ENCODE results near the gene HDAC4.

HDAC4 gene

DNA sequence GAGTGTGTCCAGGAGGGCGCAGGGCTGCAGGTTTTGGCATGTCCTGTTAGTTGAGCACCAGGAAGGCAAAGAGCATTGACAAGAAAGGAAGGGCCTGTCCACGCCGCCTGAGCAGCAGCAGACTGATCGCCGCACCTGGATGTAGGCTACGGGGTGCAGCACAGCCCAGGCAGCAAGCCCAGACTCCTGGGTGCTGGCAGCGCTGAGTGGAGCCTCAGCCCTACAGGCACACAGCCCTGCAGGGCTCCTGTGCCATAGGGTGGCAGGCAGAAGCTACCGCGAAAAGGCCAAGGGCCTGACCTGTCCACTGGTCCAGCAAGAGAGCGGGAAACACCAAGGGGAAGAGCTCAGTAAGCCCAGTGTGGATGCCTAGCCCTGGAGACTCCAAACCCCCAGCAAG is 198.0 kb downstream of the HDAC4 start (continued):
- TF ChIP-seq ZNF501 (tag by site-specific recombination; IDR thresholded peaks at IDR 0.05) = no peak
- no peak for TF ChIP-seq ZNF292 (tag by site-specific recombination; IDR thresholded peaks at IDR 0.05; ENCODE audit: borderline replicate concordance, low read depth)
- TF ChIP-seq, protein P1, sequence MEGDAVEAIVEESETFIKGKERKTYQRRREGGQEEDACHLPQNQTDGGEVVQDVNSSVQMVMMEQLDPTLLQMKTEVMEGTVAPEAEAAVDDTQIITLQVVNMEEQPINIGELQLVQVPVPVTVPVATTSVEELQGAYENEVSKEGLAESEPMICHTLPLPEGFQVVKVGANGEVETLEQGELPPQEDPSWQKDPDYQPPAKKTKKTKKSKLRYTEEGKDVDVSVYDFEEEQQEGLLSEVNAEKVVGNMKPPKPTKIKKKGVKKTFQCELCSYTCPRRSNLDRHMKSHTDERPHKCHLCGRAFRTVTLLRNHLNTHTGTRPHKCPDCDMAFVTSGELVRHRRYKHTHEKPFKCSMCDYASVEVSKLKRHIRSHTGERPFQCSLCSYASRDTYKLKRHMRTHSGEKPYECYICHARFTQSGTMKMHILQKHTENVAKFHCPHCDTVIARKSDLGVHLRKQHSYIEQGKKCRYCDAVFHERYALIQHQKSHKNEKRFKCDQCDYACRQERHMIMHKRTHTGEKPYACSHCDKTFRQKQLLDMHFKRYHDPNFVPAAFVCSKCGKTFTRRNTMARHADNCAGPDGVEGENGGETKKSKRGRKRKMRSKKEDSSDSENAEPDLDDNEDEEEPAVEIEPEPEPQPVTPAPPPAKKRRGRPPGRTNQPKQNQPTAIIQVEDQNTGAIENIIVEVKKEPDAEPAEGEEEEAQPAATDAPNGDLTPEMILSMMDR (tag by site-specific recombination; IDR thresholded peaks at IDR 0.05) = no peak
- TF ChIP-seq ZBTB17 (tag by site-specific recombination; IDR thresholded peaks at IDR 0.05) = no peak
- no peak for TF ChIP-seq ZNF223 (tag by site-specific recombination; IDR thresholded peaks at IDR 0.05)
- TF ChIP-seq, protein P2, sequence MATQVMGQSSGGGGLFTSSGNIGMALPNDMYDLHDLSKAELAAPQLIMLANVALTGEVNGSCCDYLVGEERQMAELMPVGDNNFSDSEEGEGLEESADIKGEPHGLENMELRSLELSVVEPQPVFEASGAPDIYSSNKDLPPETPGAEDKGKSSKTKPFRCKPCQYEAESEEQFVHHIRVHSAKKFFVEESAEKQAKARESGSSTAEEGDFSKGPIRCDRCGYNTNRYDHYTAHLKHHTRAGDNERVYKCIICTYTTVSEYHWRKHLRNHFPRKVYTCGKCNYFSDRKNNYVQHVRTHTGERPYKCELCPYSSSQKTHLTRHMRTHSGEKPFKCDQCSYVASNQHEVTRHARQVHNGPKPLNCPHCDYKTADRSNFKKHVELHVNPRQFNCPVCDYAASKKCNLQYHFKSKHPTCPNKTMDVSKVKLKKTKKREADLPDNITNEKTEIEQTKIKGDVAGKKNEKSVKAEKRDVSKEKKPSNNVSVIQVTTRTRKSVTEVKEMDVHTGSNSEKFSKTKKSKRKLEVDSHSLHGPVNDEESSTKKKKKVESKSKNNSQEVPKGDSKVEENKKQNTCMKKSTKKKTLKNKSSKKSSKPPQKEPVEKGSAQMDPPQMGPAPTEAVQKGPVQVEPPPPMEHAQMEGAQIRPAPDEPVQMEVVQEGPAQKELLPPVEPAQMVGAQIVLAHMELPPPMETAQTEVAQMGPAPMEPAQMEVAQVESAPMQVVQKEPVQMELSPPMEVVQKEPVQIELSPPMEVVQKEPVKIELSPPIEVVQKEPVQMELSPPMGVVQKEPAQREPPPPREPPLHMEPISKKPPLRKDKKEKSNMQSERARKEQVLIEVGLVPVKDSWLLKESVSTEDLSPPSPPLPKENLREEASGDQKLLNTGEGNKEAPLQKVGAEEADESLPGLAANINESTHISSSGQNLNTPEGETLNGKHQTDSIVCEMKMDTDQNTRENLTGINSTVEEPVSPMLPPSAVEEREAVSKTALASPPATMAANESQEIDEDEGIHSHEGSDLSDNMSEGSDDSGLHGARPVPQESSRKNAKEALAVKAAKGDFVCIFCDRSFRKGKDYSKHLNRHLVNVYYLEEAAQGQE (tag by site-specific recombination; IDR thresholded peaks at IDR 0.05) = no peak
- TF ChIP-seq SP7 (tag by site-specific recombination; IDR thresholded peaks at IDR 0.05) = no peak

DNA sequence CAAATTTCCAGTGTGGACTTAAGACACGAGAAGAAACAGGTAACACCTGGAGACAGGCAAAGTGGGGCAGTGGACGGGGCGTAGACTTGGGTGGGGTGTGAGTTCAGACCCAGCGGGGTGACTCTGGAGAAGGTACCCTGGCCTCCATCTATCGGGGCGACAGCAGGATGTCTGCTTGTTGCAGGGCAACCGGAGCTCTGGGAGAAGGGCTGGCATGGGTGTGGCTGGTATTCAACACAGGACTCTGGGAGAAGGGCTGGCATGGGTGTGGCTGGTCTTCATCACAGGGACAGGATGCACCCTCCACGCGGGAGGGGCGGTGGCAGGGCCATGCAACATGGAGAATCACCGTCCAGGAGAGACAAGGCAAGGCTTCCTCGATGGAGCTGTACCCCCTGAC is 198.5 kb downstream of the HDAC4 start:
- POLR2A ChIA-PET = no interaction called here
- peaks cover 0 to 3% of the 10 kb centered on the region in 2 experiments; a peak in 1 of 3 replicates for H3K36me3 ChIP-seq (ENCODE audit: control insufficient read depth in 2 of 2, insufficient read depth in 1 of 2, low read length in 2 of 2)
- no peak overlapping the region for H3K4me3 ChIP-seq (ENCODE audit: low read depth, low read length)
- no peaks in the 10 kb centered on the region for H3K9me3 ChIP-seq (ENCODE audit: control insufficient read depth, insufficient read depth, low read depth, low read length)
- CTCF ChIA-PET = no interaction called here
- no peak for TF ChIP-seq ZNF19 (tag by site-specific recombination; IDR thresholded peaks at IDR 0.05; ENCODE audit: low read depth)
- TF ChIP-seq, protein P3, sequence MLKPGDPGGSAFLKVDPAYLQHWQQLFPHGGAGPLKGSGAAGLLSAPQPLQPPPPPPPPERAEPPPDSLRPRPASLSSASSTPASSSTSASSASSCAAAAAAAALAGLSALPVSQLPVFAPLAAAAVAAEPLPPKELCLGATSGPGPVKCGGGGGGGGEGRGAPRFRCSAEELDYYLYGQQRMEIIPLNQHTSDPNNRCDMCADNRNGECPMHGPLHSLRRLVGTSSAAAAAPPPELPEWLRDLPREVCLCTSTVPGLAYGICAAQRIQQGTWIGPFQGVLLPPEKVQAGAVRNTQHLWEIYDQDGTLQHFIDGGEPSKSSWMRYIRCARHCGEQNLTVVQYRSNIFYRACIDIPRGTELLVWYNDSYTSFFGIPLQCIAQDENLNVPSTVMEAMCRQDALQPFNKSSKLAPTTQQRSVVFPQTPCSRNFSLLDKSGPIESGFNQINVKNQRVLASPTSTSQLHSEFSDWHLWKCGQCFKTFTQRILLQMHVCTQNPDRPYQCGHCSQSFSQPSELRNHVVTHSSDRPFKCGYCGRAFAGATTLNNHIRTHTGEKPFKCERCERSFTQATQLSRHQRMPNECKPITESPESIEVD (tag by site-specific recombination; IDR thresholded peaks at IDR 0.05) = no peak
- no peak for TF ChIP-seq ZNF585B (tag by site-specific recombination; IDR thresholded peaks at IDR 0.05)
- TF ChIP-seq MYNN (tag by site-specific recombination; IDR thresholded peaks at IDR 0.05; ENCODE audit: borderline replicate concordance) = no peak
- no peak for TF ChIP-seq ZNF23 (tag by site-specific recombination; IDR thresholded peaks at IDR 0.05; ENCODE audit: borderline replicate concordance)
- TF ChIP-seq ZNF621 (tag by site-specific recombination; IDR thresholded peaks at IDR 0.05) = no peak
- TF ChIP-seq, protein P4, sequence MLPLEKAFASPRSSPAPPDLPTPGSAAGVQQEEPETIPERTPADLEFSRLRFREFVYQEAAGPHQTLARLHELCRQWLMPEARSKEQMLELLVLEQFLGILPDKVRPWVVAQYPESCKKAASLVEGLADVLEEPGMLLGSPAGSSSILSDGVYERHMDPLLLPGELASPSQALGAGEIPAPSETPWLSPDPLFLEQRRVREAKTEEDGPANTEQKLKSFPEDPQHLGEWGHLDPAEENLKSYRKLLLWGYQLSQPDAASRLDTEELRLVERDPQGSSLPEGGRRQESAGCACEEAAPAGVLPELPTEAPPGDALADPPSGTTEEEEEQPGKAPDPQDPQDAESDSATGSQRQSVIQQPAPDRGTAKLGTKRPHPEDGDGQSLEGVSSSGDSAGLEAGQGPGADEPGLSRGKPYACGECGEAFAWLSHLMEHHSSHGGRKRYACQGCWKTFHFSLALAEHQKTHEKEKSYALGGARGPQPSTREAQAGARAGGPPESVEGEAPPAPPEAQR (tag by site-specific recombination; IDR thresholded peaks at IDR 0.05) = no peak
- TF ChIP-seq, protein P5, sequence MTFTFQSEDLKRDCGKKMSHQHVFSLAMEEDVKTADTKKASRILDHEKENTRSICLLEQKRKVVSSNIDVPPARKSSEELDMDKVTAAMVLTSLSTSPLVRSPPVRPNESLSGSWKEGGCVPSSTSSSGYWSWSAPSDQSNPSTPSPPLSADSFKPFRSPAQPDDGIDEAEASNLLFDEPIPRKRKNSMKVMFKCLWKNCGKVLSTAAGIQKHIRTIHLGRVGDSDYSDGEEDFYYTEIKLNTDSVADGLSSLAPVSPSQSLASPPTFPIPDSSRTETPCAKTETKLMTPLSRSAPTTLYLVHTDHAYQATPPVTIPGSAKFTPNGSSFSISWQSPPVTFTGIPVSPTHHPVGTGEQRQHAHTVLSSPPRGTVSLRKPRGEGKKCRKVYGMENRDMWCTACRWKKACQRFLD (tag by site-specific recombination; IDR thresholded peaks at IDR 0.05) = no peak
- TF ChIP-seq, protein P6, sequence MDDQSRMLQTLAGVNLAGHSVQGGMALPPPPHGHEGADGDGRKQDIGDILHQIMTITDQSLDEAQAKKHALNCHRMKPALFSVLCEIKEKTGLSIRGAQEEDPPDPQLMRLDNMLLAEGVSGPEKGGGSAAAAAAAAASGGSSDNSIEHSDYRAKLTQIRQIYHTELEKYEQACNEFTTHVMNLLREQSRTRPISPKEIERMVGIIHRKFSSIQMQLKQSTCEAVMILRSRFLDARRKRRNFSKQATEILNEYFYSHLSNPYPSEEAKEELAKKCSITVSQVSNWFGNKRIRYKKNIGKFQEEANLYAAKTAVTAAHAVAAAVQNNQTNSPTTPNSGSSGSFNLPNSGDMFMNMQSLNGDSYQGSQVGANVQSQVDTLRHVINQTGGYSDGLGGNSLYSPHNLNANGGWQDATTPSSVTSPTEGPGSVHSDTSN (CRISPR knock-in tag; IDR thresholded peaks at IDR 0.05) = no peak
- TF ChIP-seq ZNF785 (tag by site-specific recombination; IDR thresholded peaks at IDR 0.05) = no peak
- TF ChIP-seq ZNF624 (tag by site-specific recombination; IDR thresholded peaks at IDR 0.05) = no peak
- TF ChIP-seq ZNF350 (tag by site-specific recombination; IDR thresholded peaks at IDR 0.05) = no peak
- no peak for TF ChIP-seq ZNF302 (tag by site-specific recombination; IDR thresholded peaks at IDR 0.05; ENCODE audit: low read depth)
- no peak for TF ChIP-seq ZNF132 (tag by site-specific recombination; IDR thresholded peaks at IDR 0.05; ENCODE audit: borderline replicate concordance)
- no peak for TF ChIP-seq KLF9 (tag by site-specific recombination; IDR thresholded peaks at IDR 0.05; ENCODE audit: low read depth)
- TF ChIP-seq MEIS1 (CRISPR knock-in tag; IDR thresholded peaks at IDR 0.05; ENCODE audit: borderline replicate concordance) = no peak
- no peak for TF ChIP-seq HOXA7 (CRISPR knock-in tag; IDR thresholded peaks at IDR 0.05; ENCODE audit: borderline replicate concordance)
- H3K27ac ChIP-seq (ENCODE audit: extremely low read depth, low read depth, low read length) = no peak overlapping the region
- H3K4me1 ChIP-seq (ENCODE audit: control insufficient read depth, insufficient read depth, low read length) = no peaks in the 10 kb centered on the region
